GM21526 (cell line): ENCODE measurements around the gene DUSP9.

Experiments
- ATAC-seq: cut with Tn5 transposase; IDR thresholded peaks from one replicate; pipeline ENCODE4 v1.9.1; 2021; ENCODE audit warnings: moderate library complexity; ENCODE audit not compliant: unreplicated experiment, low FRiP score

The DUSP9 gene

DNA sequence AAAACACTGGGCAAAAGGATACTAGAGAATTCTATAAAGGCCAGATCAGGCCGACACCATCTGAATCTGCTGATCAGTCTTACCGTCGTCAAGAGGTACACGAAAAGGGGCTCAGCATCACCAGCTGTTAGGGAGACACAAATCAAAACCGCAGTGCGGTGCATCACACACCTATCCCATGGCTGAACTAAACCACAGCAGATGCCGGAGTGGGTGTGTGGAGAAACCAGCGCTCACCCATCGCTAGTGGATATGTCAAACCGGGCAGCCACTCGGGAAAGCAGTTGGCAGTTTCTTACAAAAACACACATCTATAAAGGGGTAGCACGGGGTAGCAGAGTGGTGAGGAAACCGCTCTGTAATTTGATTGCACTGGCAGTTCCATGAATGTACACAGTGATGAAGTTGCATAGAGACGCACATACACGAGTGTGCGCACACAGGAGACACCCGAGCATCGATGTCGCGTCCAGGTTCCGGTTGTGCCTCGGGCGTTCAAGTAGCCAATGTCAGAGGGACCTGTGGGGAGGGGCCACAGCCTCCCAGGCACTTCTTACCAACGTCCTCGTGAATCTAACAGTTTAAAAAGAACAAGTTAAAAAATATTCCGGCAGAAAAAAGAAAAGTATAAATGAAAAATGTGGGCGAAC lies 24.9 kb upstream of the DUSP9 start:
- ATAC-seq = no peak

DNA sequence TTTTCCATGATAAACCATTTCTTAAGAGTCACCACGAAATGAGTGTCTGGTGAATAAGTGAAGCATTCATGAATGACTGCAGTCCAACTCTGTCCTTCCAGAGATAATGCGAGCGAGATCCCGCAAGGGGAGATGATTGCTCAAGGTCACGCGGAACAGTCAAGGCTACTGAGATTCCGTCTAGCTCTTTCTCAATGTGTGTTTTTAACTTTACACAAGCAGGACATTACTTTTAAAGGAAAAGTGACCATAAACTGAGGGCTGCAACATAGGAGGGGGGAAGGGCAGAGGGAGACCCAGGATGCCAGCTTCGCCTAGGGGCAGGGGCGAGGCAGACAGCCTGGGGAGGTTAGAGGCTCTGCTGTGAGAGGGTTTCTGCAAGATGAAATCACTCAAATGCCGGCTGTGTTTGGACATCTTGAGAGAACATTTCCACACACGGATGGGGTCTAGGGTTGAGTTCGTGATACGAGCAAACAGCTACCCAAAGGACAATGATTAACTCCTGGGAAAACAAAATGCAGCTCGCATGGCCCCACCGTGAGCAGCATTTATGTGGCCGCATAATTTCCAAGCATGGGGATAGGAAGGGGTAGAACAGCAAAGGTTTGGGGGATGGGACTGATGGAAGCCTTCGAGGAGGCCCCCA lies 24.2 kb upstream of the DUSP9 start:
- no peak for ATAC-seq

DNA sequence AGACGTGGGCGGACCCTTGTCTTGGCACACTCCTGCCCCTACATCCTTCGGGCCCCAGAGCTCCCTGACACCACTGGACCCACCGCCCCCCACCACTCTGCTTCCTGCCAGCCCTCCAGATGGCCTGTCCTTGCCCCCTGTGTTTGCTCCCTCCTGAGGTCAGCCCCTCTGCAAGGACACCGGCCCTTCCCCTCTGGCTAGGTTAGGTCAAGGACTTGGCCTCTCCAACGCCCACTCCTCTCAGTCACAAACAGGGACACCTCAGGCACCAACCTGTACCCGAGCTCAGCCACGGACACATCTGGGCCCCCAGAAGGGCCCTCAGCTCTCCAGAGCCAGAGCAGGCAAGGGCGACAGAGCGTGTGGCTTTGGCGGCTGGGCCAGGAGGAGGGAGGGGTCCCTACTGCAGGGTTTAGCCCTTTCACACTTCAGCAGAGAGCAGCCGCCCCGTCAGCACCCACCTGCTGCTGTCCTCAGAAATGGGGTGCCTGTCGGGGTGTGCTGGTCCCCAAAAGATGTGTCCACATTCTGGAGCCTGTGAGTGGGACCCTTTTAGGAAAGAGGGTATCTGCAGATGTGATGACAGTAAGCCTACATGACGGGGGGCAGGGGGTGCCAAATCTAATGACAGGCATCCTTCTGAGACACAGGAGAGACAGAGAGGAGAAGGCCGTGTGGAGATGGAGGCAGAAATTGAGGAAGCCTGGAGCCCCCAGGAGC lies 23.5 kb upstream of the DUSP9 start:
- ATAC-seq = no peak

DNA sequence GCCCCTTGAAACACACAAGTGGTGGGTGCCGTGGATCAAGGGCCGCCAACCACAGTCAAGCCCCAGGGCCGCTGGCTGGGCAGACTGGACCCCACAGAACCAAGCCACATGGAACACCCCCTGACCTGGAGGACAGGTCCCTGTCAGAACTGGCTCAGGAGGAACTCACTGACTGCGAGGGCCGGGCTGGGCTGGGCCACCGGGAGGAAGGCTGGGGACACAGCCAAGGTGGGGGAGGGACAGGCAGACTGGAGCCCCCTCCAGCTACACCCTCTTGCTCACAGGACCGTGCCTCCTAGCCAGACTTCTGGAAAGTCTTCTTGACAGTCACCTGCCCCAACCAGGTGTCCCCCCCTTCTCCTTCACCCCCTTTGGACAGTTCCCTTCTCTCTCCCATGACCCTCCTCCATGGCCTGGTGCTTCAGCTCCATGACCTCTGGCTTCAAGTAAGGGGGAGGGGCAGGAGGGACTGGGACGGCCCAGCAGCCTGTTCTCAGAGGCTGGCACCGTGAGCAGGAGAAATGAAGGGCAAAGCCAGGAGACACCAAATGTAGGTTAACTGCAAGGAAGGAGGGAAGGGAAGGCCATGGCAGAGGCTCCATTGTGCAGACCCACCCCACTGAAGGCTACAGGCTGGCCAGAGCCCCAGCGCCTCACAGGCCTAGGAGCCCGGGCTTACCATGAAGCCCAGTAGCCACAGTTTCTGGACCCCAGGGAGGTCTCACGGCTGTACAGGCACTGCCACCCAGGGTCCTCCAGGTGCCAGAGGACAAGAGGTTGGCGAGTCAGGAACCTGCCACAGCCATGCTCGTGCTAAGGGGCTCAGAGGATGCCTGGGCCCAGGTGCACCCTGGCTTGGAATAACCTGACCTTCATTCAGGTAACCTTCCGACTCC lies 22.6 kb upstream of the DUSP9 start:
- ATAC-seq = no peak

DNA sequence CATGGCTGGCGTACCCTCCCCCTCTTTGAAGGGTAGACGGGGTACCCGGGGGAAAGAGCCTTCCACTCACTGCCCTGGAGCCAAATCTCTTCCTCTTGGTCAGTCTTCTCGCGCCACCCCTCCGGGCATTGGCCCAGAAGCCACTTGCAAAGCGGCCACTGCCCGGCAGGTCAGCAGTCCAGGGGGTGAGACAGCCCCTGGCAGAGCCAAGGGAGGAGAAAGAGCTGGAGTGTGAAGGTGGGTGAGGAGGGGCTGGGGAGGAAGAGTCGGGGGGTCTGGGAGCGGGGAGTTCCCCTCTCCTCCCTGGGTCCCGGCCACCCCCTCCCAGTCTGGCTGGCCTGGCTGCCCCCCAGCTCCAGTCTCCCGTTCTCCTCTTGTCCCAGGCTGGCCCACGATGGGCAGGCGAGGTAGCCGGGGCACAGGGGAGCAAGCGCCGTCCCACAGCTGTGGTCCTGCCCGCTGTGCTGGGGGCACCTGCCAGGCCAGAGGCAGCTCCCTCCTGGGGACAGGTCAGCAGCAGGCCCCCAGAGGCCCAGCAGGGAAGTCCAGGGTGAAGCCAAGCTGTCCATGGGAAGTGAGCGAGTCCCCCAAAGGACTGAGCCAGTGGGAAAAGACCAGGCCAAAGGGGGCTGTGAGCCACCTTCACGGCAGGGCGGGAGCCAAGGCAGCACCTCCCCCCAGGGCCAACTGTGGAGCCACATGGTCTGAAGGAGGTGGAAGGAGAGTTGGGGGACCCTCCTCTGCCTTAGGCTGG lies 21.6 kb upstream of the DUSP9 start:
- no peak for ATAC-seq

DNA sequence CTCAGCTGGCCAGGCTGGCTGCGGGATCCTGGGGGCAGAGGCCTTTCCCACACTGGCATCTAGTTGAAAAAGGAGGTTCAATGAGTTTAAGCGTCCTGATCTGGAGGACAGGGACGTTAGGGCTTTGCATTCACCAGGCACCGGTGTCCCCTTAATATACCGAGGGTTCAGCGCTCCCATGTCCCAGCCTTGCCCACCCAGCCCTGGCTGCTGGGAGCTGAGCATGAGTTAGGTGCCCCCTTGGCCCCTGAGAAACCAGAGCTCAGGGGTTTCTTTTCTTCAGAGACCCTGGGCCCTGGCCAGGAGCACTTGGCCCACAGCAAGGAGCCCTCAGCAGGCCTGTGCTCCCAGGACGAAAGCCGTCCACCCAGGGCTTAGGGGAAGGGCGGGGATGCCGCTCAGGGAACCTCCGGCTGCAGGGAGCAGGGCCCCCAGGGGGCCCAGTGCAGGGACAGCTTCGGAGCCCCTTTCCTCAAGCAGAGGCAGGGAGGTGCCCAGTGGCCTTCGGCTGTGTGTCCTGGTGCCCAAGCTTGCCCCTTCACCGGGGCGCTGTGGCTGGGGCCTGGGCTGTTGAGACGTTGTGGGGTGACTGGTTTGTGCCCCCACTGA lies 20.9 kb upstream of the DUSP9 start:
- ATAC-seq = no peak

DNA sequence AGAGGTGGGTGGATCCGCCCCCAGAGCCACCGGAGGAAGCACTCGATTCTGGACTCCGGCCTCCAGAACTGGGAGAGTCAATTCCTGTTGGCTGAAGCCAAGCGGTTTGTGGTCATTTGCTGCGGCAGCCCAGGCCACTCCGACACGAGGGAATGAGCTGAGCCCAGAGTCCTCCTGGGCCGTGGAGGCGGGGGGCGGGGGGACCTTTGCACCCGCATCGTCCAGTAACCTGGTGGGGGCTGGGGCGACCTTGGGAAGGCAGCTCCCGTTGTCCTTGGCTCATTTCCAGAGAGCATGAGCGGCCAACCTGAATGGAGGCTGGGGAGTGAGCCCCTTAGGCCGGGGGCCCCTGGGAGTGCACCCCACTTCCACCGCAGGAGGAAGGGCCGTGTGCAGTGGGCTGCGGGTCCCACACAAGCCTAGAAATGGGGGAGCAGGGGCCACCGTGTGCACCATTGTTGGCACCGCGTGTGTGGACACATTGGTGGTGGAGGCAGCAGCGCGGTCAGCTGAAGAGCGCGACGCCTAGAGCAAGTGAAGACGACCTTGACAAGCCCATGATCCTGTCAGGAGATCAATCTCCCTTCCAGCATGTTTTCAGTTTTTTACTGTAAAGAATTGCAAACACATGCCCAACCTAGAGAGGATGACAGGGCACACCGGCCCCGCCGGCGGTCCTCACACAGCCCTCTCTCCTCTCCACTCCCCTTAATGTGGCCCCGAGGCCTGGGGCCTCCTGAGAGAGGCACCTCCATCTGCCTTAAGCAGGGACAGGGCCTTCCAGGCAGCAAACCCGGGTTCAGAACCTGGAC lies 19.9 kb upstream of the DUSP9 start:
- no peak for ATAC-seq

DNA sequence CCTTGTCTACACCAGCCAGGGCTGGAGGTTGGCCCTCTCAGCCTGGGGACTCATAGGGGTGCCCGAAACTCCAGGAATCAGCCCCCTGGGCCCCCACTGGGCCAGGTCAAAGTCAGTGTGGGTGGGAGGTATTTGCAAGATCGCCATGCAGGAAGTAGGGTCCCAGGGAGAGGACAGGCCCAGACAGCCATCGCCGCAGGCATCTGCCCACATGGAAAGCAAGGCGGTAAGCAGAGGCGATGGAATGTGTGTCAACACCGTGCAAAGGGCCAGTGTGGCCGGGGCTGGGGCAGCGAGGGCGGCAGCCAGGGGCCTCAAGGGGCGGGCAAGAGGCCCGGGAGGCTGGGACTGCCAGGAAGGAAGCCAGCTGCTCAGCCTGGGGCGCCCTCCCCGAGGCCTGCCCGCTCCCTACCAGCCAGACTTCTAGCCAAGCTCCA lies 19.3 kb upstream of the DUSP9 start:
- ATAC-seq = no peak

DNA sequence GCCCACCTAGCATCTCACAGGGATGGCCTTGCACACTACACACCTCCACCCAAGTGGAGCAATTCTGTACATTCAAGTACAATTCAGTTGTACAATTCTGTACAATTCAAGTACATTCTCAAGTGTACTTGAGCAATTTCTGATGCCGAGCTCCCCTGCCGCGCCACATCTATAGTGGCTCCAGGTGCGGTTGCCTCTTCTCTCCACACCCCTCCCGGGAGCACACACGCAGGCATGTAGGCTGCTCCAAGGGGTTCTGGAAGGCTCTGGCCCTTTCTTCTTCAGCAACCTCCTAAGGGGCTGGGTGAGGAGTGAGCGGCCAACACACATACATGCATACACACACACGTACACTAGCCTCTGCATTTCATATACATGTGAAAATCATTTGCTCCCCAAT lies 18.9 kb upstream of the DUSP9 start:
- no peak for ATAC-seq

DNA sequence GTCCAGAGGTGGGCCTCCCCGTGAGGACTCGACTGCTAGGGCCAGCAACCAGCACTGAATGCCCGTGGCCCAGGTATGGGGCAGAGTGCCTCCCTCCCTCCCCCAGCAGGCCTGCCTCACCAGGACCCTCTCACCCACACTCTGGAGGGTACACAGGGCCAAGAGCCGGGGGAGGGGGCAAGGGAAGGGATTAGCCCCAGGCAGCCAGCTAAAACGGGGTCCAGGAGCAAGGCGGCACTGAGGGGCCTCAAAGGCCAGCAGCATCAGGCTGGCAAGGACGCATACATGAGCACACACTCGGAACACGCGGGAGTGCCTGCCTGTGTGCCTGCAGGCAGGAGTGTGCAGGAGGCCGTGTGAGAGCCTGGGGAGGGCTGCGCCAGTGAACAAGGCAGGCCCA lies 18.3 kb upstream of the DUSP9 start:
- ATAC-seq = no peak

DNA sequence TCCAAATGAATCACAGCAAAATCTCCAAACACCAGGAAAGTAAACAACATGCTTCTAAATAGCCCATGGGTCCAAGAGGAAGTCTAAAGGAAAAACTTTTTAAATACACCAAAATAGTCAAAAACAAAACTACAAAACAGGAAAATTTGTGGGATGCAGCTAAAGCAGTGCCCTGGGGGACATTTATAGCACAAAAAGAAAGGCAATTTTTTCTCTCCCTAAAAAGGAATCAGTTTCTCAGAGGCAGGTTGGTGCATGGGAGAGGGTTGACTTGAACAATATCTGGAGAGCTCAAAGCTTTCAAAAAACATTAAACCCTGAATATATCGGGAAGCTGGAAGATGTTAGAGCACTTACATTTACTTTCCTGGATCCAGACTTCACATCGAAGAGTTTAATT lies 15.7 kb upstream of the DUSP9 start:
- no peak for ATAC-seq

DNA sequence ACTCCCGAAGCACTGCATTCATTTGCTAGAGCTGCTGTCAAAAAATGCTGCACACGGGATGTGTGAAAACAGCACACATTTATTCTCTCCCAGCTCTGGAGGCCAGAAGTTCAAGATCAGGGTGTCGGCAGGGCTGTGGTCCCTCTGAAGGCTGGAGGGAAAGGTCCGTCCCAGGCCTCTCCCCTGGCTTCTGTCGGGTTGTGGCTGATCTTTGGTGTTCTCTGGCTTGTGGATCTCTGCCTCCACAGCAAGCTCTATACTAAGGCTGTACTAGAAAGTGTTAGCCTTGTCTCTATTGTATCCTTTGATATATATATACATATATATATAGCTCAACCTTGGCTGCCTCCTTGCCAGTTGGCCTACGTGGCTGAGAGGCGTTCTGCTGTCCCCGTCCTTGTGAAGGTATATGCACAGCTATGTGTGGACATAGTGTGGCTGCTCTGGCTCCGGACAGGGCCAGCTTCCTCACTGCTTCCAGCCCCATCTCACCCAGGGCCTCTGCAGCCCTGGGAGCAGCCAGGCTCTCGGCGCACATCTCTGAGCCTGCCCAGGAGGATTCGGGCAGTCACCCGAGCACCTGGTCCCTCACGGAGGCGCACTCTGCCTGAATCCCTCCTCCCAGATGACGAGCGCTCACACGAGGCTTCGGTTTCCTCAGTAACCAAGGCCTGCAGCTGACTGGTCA lies 15.0 kb upstream of the DUSP9 start:
- ATAC-seq = no peak

DNA sequence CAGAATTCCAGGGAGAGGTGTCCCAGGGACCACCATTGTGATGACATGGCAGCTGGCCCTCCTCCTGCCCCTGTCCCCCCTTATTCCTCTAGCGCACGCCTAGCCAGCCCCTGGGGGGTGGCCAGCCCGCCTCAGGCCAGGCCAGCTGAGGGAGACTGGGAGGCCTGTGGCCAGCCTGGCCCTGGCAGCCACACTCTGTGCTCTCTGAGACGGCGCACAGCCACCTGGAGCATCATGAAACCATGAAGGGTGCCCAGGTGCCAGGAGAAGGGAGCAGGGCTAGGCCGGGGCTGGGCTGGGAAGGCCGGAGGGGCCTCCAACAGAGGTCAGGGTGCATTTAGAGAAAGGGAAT lies 14.4 kb upstream of the DUSP9 start:
- ATAC-seq = no peak

DNA sequence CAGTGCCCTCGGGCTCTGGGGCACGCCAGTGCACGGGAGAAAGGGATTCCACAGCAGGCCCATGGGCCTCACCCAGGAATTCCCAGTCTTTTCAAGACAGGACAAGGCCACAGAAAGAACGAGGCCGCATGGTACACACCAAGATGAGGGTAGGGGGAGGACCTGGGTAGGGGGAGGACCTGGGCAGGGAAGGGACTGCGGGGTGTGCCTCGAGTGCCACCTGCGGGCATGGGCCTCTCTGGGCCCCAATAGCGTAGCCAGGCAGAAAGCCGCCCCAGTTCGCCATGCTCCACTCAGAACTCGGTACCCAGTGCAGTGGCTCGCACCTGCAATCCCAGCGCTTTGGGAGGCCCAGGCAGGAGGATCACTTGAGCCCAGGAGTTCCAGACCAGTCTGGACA lies 14.0 kb upstream of the DUSP9 start:
- ATAC-seq = no peak

DNA sequence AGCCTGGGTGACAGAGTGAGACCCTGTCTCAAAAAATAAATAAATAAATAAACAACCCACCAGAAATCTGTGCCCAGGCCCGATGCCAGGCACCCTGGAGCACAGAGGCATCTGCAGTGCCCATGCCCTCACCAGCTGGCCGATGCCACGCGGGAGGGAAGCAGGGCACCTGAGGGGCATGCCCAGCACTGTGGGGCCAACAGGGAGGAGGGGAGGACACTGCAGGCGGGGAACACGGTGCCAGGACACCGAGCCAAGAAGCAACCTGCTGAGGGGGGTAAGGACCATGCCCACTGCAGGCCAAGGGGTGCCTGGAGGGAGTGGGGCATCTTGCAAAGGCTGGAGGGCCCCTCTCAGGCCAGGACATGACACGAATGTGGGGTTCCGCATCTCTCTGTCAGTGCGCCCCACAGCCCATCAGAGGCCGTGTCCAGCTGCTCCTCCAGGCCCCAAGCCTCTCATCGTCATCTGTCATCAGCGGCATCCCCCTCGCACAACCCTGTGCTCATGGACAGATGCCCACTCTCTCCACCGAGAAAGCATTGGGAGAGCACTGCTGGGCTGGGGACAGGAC lies 13.3 kb upstream of the DUSP9 start:
- no peak for ATAC-seq

DNA sequence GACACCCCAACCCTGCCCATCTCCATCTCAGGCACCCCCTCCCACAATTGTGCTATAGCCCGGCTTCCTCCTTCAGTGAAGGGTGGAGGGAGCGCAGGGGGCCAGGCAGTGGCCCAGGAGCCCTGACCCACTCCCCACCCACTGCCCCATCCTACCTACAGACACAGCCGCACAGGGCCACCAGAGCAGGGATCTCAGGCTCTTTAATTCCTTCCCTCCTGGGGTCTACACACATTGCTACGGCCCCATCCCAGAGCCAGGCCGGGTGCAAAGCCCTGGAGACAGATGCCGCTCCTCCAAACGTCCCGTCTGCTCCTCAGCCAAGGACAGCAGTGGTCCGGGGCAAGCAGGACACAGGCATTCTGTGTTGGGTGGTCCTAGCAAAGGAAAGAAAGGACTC lies 12.8 kb upstream of the DUSP9 start:
- no peak for ATAC-seq

DNA sequence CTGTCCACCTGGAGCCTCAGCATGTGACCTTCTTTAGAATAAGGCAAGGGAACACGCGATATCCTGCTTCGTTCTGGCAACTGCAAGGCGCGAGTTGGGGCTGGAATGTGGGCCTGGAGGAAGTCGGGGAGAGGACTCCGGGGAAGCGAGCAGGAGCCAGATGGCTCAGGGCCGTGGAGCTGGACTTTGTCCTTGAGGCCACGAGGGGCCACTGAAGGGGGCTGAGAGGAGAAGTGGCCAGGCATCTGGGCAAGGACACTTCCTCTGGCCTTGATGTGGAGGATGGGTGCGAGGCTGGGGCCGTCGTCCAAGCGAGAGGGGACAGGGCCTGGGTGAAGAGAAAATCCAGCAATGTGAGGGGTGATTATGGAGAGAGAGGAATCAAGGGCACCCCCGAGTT lies 12.2 kb upstream of the DUSP9 start:
- ATAC-seq = no peak

DNA sequence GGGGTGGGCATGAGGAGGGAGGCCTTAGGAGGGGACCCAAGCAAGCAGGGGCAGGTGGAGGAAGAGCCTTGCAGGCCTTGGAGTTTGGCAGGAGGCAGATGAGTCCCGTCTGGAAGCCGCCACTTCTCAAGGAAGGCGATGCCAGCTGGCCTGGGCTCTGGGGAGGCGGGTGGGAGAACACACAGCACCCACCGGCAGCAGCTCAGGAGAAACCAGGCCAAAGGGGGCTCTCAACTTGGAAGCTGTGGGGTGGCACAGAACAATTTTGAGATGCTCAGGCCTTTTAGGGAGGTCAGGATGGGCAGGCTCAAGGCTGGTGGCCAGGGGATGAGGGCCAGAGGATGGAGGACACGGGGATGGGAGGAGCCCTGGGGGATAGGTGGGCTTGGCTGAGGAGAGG lies 11.6 kb upstream of the DUSP9 start:
- no peak for ATAC-seq
